NB4 (cell line): ENCODE results near the gene CD55.

Source experiments
- DNase-seq: peaks from one replicate; pipeline ENCODE4 v3.0.0; 2010; ENCODE audit warnings: low read depth
- H3K4me3 ChIP-seq: one replicate; pipeline ENCODE4 v1.5.1; 2011; ENCODE audit warnings: mild to moderate bottlenecking, low read depth, low read length, moderate library complexity
- CTCF ChIP-seq: IDR thresholded peaks from one replicate; pipeline ENCODE4 v1.5.1; 2012; ENCODE audit warnings: low read depth, low read length
- MAX ChIP-seq: IDR thresholded peaks from 2 replicates; pipeline ENCODE4 v1.6.1; 2011; ENCODE audit warnings: low read depth, low read length
- MYC ChIP-seq: IDR thresholded peaks from 2 replicates; pipeline ENCODE4 v1.6.1; 2011; ENCODE audit warnings: low read depth, low read length
- POLR2A ChIP-seq: IDR thresholded peaks from 2 replicates; pipeline ENCODE4 v1.6.1; 2011; ENCODE audit warnings: mild to moderate bottlenecking; ENCODE audit not compliant: insufficient read length; ENCODE audit errors: extremely low read depth

Gene CD55

GRCh38 chr1:207355060-207355459, 33.6 kb downstream of the CD55 start:
- no peak overlapping the region for H3K4me3 ChIP-seq
- no peak for DNase-seq
- TF ChIP-seq MYC, result no peak
- no peak for TF ChIP-seq CTCF
- no peak for TF ChIP-seq MAX
- no peak for TF ChIP-seq POLR2A

- DNase-seq, result no peak
- no peak overlapping the region for H3K4me3 ChIP-seq
- no peak for TF ChIP-seq CTCF
- no peak for TF ChIP-seq POLR2A
- no peak for TF ChIP-seq MYC
- no peak for TF ChIP-seq MAX
Observed at GRCh38 chr1:207355513-207356295, 34.2 kb downstream of the CD55 start.

GRCh38 chr1:207361029-207361428, 39.6 kb downstream of the CD55 start:
- TF ChIP-seq MYC (no peak), CTCF (no peak), MAX (no peak), POLR2A (no peak)
- no peak overlapping the region for H3K4me3 ChIP-seq
- no peak for DNase-seq

GRCh38 chr1:207361889-207362288, 40.4 kb downstream of the CD55 start:
- H3K4me3 ChIP-seq, result no peak overlapping the region
- DNase-seq, result no peak
- TF ChIP-seq MAX (no peak), POLR2A (no peak), CTCF (no peak), MYC (no peak)

GRCh38 chr1:207362962-207363860, 41.7 kb downstream of the CD55 start:
- peak; percentile 11 for DNase-seq
- TF ChIP-seq MYC (no peak), CTCF (no peak), POLR2A (no peak), MAX (no peak)
- H3K4me3 ChIP-seq, result no peak overlapping the region
